Measurements from ENCODE around the gene CHMP4A. TPM values are rescaled to one million over a fixed set of nuclear protein-coding genes. Genes with fewer than 3 reads are reported as not detected.

Gene CHMP4A
- total and polyA plus RNA-seq, 9 of the 15 experiments (the other 6 are each of a cell fraction or from before 2014, with no cell fraction given), result 28.8 to 104 (median 52.7) TPM

- TF ChIP-seq DEAF1 (CRISPR knock-in tag; IDR thresholded peaks at IDR 0.05) (no peak), KDM1A (IDR thresholded peaks at IDR 0.05) (no peak), FOXJ2 (tag; IDR thresholded peaks at IDR 0.05) (no peak), NEUROD1 (IDR thresholded peaks at IDR 0.05; ENCODE audit: borderline replicate concordance, low read depth, low read length, partially characterized antibody) (peak; percentile 6), CBX5 (IDR thresholded peaks at IDR 0.05; ENCODE audit: borderline replicate concordance, low read depth) (no peak), SMAD2 (IDR thresholded peaks at IDR 0.05; ENCODE audit: low read depth, low read length) (no peak), GTF3C2 (IDR thresholded peaks at IDR 0.05; ENCODE audit: borderline replicate concordance, extremely low read depth, insufficient read length) (no peak), POLR2A (conservative IDR thresholded peaks at IDR 0.05) (peak; percentile 80), RBM17 (IDR thresholded peaks at IDR 0.05; ENCODE audit: borderline replicate concordance, low read depth, low read length) (no peak), NFIX (CRISPR knock-in tag; IDR thresholded peaks at IDR 0.05; ENCODE audit: low read depth) (no peak), MGA (IDR thresholded peaks at IDR 0.05) (peak; percentile 98)
These were observed 17.9 kb downstream of the CHMP4A start, which contains the start of gene TM9SF1 (continued) for GRCh38 chr14:24195186-24196070.

Measured in K562 (cell line).